ENCODE data around the gene TSPAN19.

TSPAN19 gene

DNA sequence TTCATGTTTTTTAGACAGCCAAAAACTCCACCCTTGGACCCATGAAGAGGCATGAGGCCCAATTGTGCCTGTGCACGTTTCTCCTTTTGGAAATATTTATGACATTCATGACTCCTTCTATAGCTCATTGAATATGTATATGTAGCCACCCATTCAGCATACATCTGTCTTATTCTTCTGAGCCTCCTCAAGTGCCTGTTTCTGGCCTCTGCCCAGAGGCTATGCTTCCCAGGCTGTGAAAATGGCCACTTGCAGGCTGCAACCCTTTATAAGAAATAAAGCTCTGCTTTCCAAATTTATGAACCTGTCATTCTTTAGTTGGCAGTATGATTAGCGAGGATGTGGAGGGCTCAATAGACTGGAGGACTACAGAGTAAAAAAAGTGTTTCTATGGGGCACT, 35.3 kb downstream of the TSPAN19 start:
- no peak for DNase-seq (ENCODE audit: low read depth in 2 of 2)

DNA sequence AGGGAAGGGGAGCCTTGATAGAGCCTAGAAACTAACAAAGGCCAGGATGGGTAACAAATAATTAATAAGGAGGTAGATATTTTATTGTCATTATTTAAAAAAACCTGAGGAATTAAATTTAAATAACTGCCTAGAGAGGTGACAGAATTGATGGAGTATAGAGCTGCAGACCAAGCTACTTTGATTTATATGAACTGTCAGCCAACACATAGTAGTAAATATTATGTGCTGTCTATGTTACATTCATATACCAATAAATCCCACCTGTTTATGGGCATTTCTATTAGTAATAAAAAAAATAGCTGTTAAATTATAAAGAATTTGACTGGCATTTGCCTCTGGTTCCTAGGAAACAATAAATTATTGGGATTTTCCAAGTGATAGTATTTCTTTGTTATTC, 37.7 kb downstream of the TSPAN19 start:
- no peak for DNase-seq (ENCODE audit: low read depth in 2 of 2)

DNA sequence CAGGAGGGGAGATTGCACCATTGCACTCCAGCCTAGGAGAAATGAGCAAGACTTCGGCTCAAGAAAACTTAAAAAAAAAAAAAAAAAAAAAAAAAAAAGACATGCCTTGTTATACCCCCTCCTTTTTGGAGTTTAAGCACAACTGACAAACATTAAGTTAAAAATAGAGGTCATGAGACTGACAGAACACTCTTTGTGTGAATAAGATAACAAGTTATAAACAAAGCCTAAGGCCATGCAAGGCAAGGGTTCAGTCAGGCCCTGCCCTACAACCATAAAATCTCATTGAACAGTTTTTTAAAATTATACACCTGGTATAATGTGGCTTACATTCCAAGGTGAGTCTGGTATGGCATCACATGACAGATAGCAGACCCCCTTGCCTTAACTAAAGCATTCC, 39.3 kb downstream of the TSPAN19 start:
- no peak for DNase-seq (ENCODE audit: low read depth in 2 of 2)

DNA sequence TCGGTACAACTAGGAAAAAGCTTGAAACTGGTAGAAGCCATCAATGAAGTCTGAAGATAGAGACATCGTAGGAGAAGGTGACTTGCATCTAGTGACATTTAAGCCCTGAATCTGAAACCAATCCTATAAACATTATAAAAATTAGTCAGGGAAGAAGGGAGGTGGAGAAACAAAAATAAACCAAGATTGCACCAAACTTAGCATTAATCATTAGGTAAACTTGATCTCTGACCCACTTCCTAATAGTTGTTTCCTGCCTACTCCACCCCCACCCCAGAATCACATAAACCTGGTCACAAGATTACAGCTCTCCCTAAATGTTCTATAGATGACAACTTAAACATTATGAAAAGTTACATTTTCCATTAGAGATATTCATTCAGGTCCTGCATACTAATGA, 40.4 kb downstream of the TSPAN19 start:
- DNase-seq (ENCODE audit: low read depth in 2 of 2) = no peak

DNA sequence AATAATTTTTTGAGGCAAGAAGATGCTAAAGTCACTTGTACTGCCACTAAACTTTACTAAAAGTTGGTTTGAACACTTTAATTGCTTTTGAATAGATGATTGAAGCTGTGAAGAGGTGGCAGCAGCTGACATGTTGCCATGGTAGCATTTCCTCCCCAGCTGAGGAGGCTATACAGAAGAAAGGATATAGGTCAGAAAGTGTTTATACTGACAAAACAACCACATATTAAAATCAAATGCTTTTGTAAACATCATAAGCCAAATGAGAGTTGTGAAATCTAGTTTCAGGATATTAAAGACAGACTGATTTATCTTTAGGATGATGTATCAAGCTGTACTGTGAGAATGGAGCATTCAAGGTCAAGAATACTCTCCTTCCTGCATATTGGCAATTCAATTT, 41.7 kb downstream of the TSPAN19 start:
- DNase-seq (ENCODE audit: low read depth in 2 of 2) = no peak

DNA sequence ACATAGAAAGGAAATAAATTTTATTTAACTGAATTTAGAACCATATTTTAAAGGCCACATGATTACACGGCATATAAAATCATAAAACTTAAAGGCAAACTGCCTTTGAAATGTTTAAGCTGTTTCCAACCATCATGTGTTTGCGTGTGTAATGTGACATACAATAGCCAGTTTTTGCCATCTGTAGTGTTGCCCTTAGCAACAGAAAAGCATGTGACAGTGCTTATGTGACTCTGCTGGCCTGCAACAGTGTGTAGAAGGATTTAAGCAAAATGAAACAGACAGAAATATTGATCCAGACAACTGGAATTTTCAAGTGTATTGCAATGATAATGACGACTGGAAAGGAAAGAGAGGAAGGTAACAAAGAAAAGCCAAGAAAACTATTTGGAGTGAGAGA, 49.5 kb downstream of the TSPAN19 start:
- DNase-seq (ENCODE audit: low read depth in 2 of 2) = no peak

DNA sequence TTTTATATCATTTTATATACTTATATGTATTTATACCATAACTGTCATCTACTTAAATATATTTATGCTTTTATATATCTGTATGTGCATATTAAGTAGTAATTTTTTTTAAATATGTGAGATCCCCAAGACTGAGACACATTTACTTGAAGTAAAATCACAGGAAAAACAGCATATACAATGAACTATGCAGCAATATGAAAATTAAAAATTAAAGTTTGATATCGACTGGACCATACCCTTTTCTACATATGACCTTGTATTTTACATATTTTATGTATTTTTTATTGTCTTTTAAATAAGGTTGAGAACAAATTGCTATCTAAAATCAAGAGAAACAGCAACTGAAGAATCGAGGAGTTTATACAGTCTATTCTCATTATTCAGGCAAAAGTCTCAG, 50.0 kb downstream of the TSPAN19 start:
- DNase-seq (ENCODE audit: low read depth in 2 of 2) = no peak

DNA sequence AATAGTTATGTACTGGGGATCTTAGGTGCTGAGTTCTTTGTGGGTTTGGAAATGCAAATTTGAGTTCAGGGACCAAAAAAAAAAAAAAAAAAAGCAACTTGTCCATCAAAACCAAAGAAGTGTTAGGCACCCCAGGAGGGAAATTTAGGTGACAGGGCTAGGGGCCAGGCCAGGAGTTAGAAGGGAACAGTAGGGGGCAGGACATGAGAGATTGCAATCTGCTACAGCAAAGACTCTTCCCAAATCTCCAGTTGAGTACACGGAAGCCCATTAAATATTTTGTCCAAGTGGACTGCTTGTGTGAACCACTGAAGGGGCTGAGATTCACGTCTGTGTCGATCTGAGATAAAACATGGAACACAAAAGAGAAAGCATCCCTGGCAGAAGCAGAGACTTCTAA, 52.8 kb downstream of the TSPAN19 start:
- no peak for DNase-seq (ENCODE audit: low read depth in 2 of 2)

DNA sequence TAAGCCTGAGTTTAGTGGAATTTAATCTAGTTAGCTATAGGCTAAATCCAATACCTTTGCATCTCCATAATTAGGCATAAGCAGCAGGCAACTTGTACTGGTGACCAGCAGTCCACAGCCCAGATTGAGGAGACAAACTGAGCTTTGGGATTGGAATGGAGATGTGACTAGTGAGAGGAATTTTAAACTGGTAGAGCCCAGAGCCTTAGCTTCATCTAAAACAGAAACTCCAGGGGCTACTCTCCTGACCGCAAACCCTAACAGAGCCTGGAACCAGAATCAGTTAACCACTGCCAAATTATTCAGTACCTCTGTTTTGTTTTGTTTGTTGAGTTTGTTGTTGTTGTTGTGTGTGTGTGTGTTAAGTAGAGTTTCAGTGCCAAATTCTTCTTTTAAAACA, 53.2 kb downstream of the TSPAN19 start:
- DNase-seq (ENCODE audit: low read depth in 2 of 2) = no peak

DNA sequence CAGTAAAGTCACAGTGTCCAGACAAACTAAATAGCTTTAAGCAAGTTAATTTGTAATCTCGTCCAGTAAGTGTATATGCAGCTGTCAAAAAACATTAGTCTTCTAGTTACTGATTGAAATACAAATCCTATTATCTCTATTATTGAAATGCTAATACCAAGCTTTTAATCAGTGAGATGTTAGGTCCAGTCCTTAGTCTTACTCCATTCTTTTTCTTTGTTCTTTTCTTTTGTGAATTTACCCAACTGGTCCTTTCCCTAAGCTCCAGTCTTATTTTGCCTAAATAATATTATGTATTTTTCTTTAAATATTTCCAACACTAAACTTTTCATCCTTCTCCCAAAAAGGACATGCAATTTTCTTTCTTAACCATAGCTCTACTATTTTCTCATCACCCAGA, 57.2 kb downstream of the TSPAN19 start:
- no peak for DNase-seq (ENCODE audit: low read depth in 2 of 2)

DNA sequence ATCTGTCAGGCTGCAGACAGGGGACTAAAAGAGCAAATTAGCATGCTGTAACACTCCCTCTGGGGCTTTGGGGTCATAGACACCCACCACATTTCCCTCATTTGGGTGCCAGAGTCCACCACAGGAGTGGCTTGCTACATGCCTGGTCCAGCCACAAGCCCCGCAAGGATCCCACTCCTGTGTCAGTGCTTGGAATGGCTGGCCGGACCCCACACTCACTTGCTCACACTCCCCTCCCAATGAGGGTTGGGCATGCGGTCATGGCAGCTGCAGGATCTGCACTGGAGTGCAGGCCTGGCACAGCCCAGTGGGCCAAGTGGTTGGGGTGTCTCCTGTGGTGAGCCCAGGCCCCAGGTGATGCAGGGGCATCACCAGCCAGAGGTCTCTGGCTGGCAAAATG, 59.9 kb downstream of the TSPAN19 start:
- no peak for DNase-seq (ENCODE audit: low read depth in 2 of 2)

DNA sequence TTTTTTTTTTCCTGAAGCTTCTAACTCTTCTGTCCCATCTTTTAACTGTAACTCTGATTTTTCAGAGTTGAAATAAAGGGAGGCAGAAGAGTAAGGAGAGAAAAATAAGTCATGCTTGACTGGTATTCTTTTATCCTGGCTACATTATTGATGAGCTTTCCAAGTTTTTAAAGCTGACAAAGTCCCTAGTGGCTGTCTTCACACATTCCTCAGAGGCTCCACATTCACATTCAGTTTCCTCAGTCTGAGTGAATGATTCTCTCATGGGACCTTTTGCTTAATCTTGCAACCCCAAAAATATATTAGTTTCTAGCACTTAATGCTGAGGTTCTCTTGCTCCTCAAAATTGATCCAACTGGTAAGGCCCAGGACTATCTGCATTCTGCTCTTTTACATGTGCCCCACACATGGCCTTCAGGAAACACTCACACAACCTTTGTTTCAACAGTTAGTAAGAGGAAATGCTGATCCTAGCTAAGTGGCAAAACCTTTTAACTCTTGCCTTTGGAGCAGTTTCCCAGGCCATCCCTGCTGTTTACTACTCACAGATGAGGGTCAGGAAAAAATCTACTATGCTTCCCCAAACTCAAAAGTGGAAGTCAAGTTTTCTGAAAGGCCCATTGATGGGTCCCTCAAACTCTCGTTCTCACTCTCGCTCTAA, 61.8 kb downstream of the TSPAN19 start:
- DNase-seq (ENCODE audit: low read depth in 2 of 2) = no peak

DNA sequence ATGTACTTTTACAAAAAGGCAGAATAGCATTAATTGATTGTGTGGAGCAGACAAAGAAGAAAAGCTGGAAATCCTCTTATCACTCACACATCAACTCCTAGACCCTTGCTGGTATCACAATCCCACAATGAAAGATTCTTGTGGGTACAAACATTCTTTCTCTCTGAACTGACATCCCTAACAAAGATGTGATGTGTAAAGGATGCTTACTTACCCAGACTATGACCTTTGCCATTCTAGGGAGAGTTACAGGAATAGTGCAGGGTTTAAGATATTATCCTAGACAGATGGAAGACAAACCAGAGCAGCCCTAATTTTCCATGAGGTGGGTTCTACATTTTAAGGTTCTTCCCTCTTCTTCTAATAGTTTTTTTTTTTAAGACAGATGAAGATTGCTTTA, 63.1 kb downstream of the TSPAN19 start:
- DNase-seq (ENCODE audit: low read depth in 2 of 2) = no peak

DNA sequence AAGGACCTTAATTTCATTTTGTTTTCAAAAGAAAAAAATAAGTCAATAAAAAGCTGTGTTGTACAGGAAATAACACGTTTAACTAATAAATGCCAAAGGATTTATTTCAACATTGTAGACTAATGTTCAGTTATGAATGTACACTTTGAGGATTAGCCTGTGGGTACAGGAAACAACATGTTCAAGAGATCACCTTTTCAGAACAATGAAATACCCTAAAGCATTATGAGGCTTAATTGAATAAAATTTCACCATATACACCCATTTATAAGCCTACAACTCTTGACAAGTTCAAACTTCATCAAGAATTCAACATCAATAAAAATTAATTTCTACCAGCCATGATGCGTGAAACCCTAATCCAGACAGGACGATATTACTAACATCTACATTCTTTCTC, 66.9 kb downstream of the TSPAN19 start:
- DNase-seq (ENCODE audit: low read depth in 2 of 2) = no peak

All from stimulated activated CD4-positive, alpha-beta T cell treated with anti-CD3 and anti-CD28 coated beads, Interleukin-1b, Interleukin-23, amount 100 ng/mL, for 4 hours (primary cell).